Measurements from ENCODE around the gene WWP2.

Gene WWP2

DNA sequence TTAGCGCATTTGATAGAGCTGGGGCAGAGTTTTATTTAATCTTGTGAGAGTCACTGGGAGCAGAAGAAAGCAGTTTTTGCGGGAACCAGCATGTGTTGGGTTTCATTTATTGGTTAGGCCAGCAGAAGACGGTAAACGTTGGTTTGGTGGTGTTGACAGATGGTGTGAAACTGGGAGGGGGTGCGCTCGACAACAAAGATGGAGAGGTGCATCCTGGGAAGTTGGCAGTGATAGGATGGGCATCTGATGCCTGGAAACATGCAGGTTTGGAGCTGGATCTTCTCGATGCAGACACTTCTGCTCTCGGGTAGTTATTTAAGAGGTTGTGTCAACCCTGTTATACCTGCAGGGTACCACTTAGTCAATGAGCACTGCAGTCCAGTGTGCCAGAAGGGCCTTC lies 164.1 kb downstream of the WWP2 start:
- no peak overlapping the region for H2BK120ac ChIP-seq (ENCODE audit: low read depth, low read length)
- H3K27me3 ChIP-seq (ENCODE audit: insufficient read depth, low read length, poor library complexity) = no peaks in the 10 kb centered on the region
- no peak overlapping the region for H3K23ac ChIP-seq (ENCODE audit: low read length)
- no peaks in the 10 kb centered on the region for H3K4me1 ChIP-seq (ENCODE audit: control insufficient read depth, low read depth, low read length)
- no peaks in the 10 kb centered on the region for H3K79me1 ChIP-seq (ENCODE audit: low read length)
- no peak overlapping the region for H3K4me3 ChIP-seq (ENCODE audit: low read length)
- H3K4ac ChIP-seq (ENCODE audit: low read depth, low read length) = no peak overlapping the region
- H3K56ac ChIP-seq (ENCODE audit: low read length) = no peak overlapping the region
- WGBS (ENCODE audit: extremely low coverage, insufficient coverage, low lambda C conversion rate) = no CpG with 5 or more reads among the region's 8 CpGs
- H3K18ac ChIP-seq (ENCODE audit: low read length) = no peak overlapping the region
- no peaks in the 10 kb centered on the region for H3K36me3 ChIP-seq (ENCODE audit: control insufficient read depth, insufficient read depth, low read length)
- no peak for DNase-seq
- no peak overlapping the region for H4K5ac ChIP-seq (ENCODE audit: low read length)
- H2AK5ac ChIP-seq (ENCODE audit: low read length) = no peak overlapping the region
- no peak overlapping the region for H2BK5ac ChIP-seq (ENCODE audit: low read length)
- no peak overlapping the region for H3K4me2 ChIP-seq (ENCODE audit: low read length)
- no peak overlapping the region for H2BK15ac ChIP-seq (replicated peaks; ENCODE audit: low read depth)
- no peak overlapping the region for H4K8ac ChIP-seq (ENCODE audit: low read depth, low read length)
- H3K79me2 ChIP-seq (ENCODE audit: control insufficient read depth, insufficient read depth, low read length) = no peaks in the 10 kb centered on the region
- no peak overlapping the region for H3K9ac ChIP-seq (ENCODE audit: low read length)
- H3K27ac ChIP-seq (ENCODE audit: low read depth, low read length) = no peak overlapping the region

DNA sequence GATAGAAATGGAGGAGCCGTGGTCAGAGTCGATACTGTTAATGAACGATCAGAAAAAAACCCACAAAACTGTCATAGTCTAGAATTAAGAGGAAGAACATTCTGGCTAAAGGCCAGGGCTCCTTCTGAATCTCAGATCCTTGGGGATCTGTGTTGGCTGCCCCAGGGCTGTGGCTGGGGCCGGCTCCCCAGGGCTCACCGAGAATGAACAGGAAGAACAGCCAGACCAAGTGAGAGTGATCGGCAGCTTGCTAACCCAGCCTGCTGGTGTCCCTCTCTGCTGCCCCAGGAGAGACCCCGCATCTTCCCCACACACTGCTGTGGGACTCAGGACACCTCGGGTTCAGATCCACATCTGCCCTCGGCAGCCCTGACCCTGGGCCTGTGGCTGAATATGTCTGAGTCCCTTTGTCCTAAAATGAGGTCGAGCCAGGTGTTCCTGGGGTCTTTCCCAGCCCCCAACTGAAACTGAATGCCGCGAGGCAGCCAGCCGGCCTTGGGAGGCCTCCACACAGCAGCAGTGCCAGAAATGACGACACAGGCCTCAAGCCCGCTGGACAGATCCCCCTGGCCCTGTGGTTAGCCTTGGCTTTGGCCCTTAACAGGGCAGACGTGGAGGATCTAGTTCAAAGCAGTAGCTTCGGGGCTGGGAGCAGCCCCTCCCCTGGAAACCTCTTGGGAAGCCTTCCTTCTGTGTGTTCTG lies 165.1 kb downstream of the WWP2 start:
- no peak overlapping the region for H4K8ac ChIP-seq (ENCODE audit: low read depth, low read length)
- no peak overlapping the region for H2AK5ac ChIP-seq (ENCODE audit: low read length)
- H3K9ac ChIP-seq (ENCODE audit: low read length) = no peak overlapping the region
- H3K56ac ChIP-seq (ENCODE audit: low read length) = no peak overlapping the region
- H3K79me2 ChIP-seq (ENCODE audit: control insufficient read depth, insufficient read depth, low read length) = no peaks in the 10 kb centered on the region
- DNase-seq = no peak
- H3K27me3 ChIP-seq (ENCODE audit: insufficient read depth, low read length, poor library complexity) = no peaks in the 10 kb centered on the region
- H3K4me1 ChIP-seq (ENCODE audit: control insufficient read depth, low read depth, low read length) = no peaks in the 10 kb centered on the region
- H3K4me2 ChIP-seq (ENCODE audit: low read length) = no peak overlapping the region
- no CpG with 5 or more reads among the region's 17 CpGs for WGBS (ENCODE audit: extremely low coverage, insufficient coverage, low lambda C conversion rate)
- H3K27ac ChIP-seq (ENCODE audit: low read depth, low read length) = no peak overlapping the region
- H3K23ac ChIP-seq (ENCODE audit: low read length) = no peak overlapping the region
- no peak overlapping the region for H2BK15ac ChIP-seq (replicated peaks; ENCODE audit: low read depth)
- no peak overlapping the region for H3K4me3 ChIP-seq (ENCODE audit: low read length)
- no peak overlapping the region for H2BK5ac ChIP-seq (ENCODE audit: low read length)
- no peaks in the 10 kb centered on the region for H3K36me3 ChIP-seq (ENCODE audit: control insufficient read depth, insufficient read depth, low read length)
- no peak overlapping the region for H2BK120ac ChIP-seq (ENCODE audit: low read depth, low read length)
- H3K18ac ChIP-seq (ENCODE audit: low read length) = no peak overlapping the region
- no peak overlapping the region for H3K4ac ChIP-seq (ENCODE audit: low read depth, low read length)
- no peaks in the 10 kb centered on the region for H3K79me1 ChIP-seq (ENCODE audit: low read length)
- no peak overlapping the region for H4K5ac ChIP-seq (ENCODE audit: low read length)

DNA sequence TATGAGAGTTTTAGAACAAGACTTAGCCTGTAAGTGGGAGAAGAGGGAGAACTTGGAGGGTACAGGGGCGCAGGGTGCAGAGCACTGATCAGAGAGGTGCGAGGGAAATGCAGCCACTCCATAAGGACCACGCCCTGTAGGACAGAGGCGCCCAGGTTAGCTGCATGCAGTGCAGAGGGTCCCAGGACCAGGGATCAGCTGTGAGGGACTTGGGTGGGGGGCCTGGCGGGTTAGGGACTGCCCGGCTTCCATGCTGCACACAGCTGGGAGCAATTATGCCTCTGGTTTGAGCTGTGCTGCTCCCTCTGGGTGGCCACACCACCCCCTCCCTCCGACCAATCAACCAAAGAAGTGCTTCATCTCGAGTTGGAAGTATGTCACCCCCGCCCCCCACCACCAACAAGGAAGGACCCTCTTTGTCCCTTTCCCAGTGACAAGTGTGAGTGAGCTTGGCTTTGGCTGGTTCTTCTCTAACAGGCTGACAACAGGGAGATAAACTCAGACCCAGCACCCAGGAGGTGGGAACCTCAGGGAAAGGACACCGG lies 166.8 kb downstream of the WWP2 start:
- no peak overlapping the region for H3K23ac ChIP-seq (ENCODE audit: low read length)
- H4K5ac ChIP-seq (ENCODE audit: low read length) = no peak overlapping the region
- H3K27me3 ChIP-seq (ENCODE audit: insufficient read depth, low read length, poor library complexity) = no peaks in the 10 kb centered on the region
- no CpG with 5 or more reads among the region's 10 CpGs for WGBS (ENCODE audit: extremely low coverage, insufficient coverage, low lambda C conversion rate)
- no peak overlapping the region for H3K9ac ChIP-seq (ENCODE audit: low read length)
- H3K4me3 ChIP-seq (ENCODE audit: low read length) = no peak overlapping the region
- no peak overlapping the region for H4K8ac ChIP-seq (ENCODE audit: low read depth, low read length)
- no peak overlapping the region for H3K4ac ChIP-seq (ENCODE audit: low read depth, low read length)
- H2AK5ac ChIP-seq (ENCODE audit: low read length) = no peak overlapping the region
- no peaks in the 10 kb centered on the region for H3K36me3 ChIP-seq (ENCODE audit: control insufficient read depth, insufficient read depth, low read length)
- no peak overlapping the region for H2BK15ac ChIP-seq (replicated peaks; ENCODE audit: low read depth)
- H3K18ac ChIP-seq (ENCODE audit: low read length) = no peak overlapping the region
- H2BK5ac ChIP-seq (ENCODE audit: low read length) = no peak overlapping the region
- H3K79me2 ChIP-seq (ENCODE audit: control insufficient read depth, insufficient read depth, low read length) = no peaks in the 10 kb centered on the region
- no peak overlapping the region for H3K4me2 ChIP-seq (ENCODE audit: low read length)
- no peak overlapping the region for H3K27ac ChIP-seq (ENCODE audit: low read depth, low read length)
- H3K56ac ChIP-seq (ENCODE audit: low read length) = no peak overlapping the region
- no peaks in the 10 kb centered on the region for H3K4me1 ChIP-seq (ENCODE audit: control insufficient read depth, low read depth, low read length)
- no peaks in the 10 kb centered on the region for H3K79me1 ChIP-seq (ENCODE audit: low read length)
- H2BK120ac ChIP-seq (ENCODE audit: low read depth, low read length) = no peak overlapping the region
- DNase-seq = no peak

DNA sequence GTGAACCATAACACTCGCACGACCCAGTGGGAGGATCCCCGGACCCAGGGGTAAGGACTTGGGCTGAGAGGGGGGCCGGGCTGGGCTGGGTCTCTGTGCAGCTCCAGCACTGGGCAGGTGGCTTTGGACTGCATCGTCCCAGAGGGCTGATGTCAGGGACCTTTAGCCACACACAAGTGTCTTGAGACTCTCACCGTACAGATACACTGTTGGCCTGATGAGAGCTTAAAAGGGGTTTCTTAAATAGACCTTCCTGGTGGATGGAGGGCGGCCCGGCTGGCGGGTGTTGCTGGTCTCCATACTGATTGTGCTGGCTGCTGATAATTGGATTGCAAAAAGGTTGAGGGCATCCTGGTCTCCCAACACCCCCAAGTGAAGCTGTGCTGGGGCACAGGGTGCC lies 167.3 kb downstream of the WWP2 start:
- no peaks in the 10 kb centered on the region for H3K4me1 ChIP-seq (ENCODE audit: control insufficient read depth, low read depth, low read length)
- H3K4me2 ChIP-seq (ENCODE audit: low read length) = no peak overlapping the region
- peak overlapping the region; percentile 24 for H3K23ac ChIP-seq (ENCODE audit: low read length)
- H3K79me2 ChIP-seq (ENCODE audit: control insufficient read depth, insufficient read depth, low read length) = no peaks in the 10 kb centered on the region
- no peak overlapping the region for H2BK15ac ChIP-seq (replicated peaks; ENCODE audit: low read depth)
- no peak overlapping the region for H3K56ac ChIP-seq (ENCODE audit: low read length)
- no peak overlapping the region for H3K9ac ChIP-seq (ENCODE audit: low read length)
- H4K5ac ChIP-seq (ENCODE audit: low read length) = no peak overlapping the region
- no peak overlapping the region for H2BK120ac ChIP-seq (ENCODE audit: low read depth, low read length)
- no peaks in the 10 kb centered on the region for H3K27me3 ChIP-seq (ENCODE audit: insufficient read depth, low read length, poor library complexity)
- no peaks in the 10 kb centered on the region for H3K36me3 ChIP-seq (ENCODE audit: control insufficient read depth, insufficient read depth, low read length)
- H2BK5ac ChIP-seq (ENCODE audit: low read length) = no peak overlapping the region
- H3K18ac ChIP-seq (ENCODE audit: low read length) = no peak overlapping the region
- WGBS (ENCODE audit: extremely low coverage, insufficient coverage, low lambda C conversion rate) = no CpG with 5 or more reads among the region's 9 CpGs
- no peak for DNase-seq
- H3K27ac ChIP-seq (ENCODE audit: low read depth, low read length) = no peak overlapping the region
- no peak overlapping the region for H2AK5ac ChIP-seq (ENCODE audit: low read length)
- no peaks in the 10 kb centered on the region for H3K79me1 ChIP-seq (ENCODE audit: low read length)
- no peak overlapping the region for H3K4me3 ChIP-seq (ENCODE audit: low read length)
- no peak overlapping the region for H3K4ac ChIP-seq (ENCODE audit: low read depth, low read length)
- H4K8ac ChIP-seq (ENCODE audit: low read depth, low read length) = no peak overlapping the region

DNA sequence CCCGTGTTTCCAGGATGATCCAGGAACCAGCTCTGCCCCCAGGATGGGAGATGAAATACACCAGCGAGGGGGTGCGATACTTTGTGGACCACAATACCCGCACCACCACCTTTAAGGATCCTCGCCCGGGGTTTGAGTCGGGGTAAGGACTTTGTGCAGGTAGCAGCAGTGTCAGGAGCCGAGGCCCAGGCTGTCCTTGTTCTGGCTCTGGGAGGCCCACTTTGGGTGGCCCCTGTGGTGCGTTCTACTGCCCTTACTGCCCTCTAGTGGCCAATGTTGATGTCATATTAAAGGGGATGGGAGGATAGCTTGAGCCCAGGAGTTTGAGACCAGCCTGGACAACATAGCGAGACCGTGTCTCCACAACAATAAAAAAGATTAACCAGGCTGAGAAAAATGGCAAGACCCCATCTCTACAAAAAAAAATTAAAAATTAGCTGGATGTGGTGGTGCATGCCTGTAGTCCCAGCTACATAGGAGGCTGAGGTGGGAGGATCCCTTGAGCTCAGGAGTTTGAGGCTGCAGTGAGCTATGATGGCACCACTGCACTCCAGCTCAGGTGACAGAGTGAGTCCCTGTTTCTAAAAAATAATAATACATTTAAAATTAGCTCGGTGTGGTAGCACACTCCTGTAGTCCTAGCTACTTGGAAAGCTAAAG lies 168.1 kb downstream of the WWP2 start:
- WGBS (ENCODE audit: extremely low coverage, insufficient coverage, low lambda C conversion rate) = no CpG with 5 or more reads among the region's 12 CpGs
- Histone ChIP-seq H3K56ac (ENCODE audit: low read length) (no peak overlapping the region), H3K4me1 (ENCODE audit: control insufficient read depth, low read depth, low read length) (no peaks in the 10 kb centered on the region), H3K36me3 (ENCODE audit: control insufficient read depth, insufficient read depth, low read length) (no peaks in the 10 kb centered on the region), H2BK5ac (ENCODE audit: low read length) (no peak overlapping the region), H4K8ac (ENCODE audit: low read depth, low read length) (no peak overlapping the region), H3K79me2 (ENCODE audit: control insufficient read depth, insufficient read depth, low read length) (no peaks in the 10 kb centered on the region), H2AK5ac (ENCODE audit: low read length) (no peak overlapping the region), H3K27ac (ENCODE audit: low read depth, low read length) (no peak overlapping the region), H3K27me3 (ENCODE audit: insufficient read depth, low read length, poor library complexity) (no peaks in the 10 kb centered on the region), H2BK120ac (ENCODE audit: low read depth, low read length) (no peak overlapping the region), H2BK15ac (replicated peaks; ENCODE audit: low read depth) (no peak overlapping the region), H3K9ac (ENCODE audit: low read length) (no peak overlapping the region), H4K5ac (ENCODE audit: low read length) (no peak overlapping the region), H3K79me1 (ENCODE audit: low read length) (no peaks in the 10 kb centered on the region), H3K4me3 (ENCODE audit: low read length) (no peak overlapping the region), H3K18ac (ENCODE audit: low read length) (no peak overlapping the region), H3K4ac (ENCODE audit: low read depth, low read length) (no peak overlapping the region), H3K4me2 (ENCODE audit: low read length) (no peak overlapping the region), H3K23ac (ENCODE audit: low read length) (no peak overlapping the region)
- peak; percentile 76 for DNase-seq
